GM12892 (cell line): ENCODE results near the gene ABHD12B.

ENCODE experiments used
- POLR2A ChIP-seq: IDR thresholded peaks from 2 replicates; pipeline ENCODE4 v1.6.1; 2011; ENCODE audit warnings: low read depth, low read length, control low read depth
- TAF1 ChIP-seq: IDR thresholded peaks from 2 replicates; pipeline ENCODE4 v1.6.1; 2011; ENCODE audit warnings: low read depth, mild to moderate bottlenecking, control low read depth, low read length, borderline replicate concordance

DNA sequence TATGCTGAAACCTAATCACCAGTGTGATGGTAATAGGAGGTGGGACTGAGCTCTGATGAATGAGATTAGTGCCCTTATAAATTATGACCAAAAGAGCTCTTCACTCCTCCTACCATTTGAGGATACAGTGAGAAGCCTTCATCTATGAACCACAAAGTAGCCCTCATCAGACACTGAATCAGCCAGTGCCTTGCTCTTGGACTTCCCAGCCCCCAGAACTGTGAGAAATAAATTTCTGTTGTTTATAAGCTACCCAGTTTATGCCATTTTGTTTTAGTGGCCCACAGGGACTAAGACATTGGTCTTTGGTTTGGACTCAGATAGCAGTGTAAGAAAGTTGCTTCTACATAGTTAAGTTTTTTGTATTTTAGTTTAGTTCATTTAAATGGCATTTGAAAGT lies 32.9 kb downstream of the ABHD12B start:
- no peak for TF ChIP-seq POLR2A
- no peak for TF ChIP-seq TAF1
